NCI-H748 (cell line): ENCODE results near the gene GTF2I.
"Not testable (repeated sequence)": the region's sequence is repeated elsewhere in the genome, so short reads cannot be mapped to it uniquely, and the experiment has no call there.

Experiments used
- DNase-seq: peaks from one replicate; lab custom pipeline; 2025; ENCODE audit not compliant: unreplicated experiment; lab: John Stamatoyannopoulos, UW

Gene GTF2I

DNA sequence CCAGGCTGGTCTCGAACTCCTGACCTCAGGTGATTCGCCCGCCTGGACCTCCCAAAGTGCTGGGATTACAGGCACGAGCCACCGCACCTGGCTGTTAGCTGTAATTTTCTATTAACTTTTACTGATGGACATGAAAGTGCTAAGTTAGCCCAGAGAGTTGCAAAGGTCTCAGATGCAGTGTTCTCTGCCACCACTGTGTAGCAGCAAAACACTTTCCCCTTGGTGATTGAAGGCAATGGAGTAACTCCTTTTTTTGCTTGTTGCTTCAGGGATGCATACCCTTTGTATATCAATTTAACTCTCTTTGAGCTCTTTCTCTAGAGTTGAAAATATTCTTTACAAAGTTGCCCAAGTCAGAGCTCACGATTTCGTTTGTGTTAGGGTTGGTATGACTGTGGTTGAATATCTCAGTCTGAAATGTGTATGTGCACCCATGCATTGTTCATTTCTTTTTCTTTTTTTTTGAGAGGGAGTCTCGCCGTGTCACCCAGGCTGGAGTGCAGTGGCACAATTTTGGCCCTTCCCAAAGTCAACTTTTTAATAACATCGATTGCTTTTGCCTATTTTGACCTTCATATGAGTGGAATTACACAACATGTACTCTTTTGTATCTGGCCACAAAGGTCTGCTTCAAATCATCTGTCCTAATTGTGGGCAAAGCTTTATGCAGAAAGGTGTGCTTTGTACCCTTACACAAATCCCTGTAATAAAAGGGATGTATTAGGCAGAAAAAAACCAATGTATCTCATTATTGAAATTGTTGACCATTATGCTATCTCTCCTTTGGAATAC lies 52.6 kb downstream of the GTF2I start:
- no peak for DNase-seq

DNA sequence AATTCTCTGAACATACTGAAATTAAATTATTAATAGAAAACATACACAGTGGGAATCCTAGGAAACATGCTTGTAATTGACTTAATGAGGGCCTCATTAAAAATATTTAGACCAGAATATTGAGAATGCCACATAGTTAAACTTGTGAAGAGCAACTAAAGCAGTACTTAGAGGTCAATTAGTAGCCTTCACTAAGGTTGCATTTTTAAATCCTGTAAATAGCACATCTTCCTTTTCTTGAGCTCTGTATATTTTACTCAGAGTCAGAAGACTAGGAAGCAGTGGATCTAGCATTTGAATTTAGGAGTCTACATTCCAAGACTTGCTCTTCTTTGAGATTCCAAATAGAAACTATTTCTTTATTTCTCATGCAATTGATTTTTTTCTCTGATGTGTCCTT lies 56.0 kb downstream of the GTF2I start:
- DNase-seq = no peak

DNA sequence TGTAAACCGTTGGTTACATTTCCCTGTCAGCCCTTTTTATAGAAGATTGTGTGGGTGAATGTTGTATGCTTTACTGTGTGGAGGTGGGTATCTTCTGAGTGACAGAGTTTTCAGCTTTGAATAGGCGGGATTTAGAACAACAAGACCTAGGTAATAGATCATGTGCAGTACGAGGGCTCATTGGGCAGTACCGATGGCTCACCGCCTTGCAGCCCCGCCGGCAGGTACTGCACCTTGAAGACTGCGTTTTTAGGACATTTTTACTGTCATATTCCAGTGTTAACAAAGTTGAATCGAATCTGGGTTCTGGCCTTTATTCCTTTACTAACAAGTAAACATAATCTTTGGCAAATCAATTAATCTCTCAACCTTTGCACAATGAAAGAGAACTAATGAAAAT lies 60.4 kb downstream of the GTF2I start:
- no peak for DNase-seq

DNA sequence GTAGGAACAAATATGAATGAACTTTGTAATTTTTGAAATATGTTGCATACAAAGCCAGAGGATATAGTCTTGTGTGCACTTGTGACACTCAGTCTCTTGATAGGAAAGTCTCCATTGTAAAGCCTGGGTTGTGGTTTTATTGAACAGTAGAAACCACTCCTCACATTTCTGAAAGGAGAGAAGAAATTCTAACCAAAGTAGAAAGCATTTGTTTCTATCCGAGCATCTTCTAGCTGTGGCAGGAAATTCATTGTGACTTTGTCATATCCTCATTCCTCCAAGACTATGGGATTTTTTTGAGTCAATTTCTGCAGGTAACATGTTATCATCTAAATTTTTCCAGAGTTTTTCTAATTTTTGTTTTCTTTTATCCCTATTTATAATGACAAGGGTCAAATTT lies 60.8 kb downstream of the GTF2I start:
- DNase-seq = no peak

DNA sequence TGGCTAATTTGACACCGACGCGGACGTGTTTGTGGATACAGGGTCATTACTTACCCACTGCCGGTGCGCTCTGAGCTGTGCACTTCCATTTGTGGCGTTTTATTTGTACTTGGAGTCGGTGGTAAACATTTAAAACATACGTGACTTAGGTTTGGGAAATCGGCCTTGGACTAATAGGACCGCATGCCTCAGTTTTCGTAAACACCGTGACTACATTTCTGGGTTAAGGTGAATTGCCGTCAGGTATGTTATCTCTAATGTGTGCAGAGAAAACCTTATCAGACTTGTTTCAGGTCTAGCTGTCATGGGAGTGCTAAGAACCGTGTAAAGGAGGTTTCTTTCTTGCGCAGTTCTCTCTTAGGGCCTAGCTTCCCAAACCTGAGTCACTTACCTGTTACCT lies 64.6 kb downstream of the GTF2I start:
- DNase-seq = no peak

DNA sequence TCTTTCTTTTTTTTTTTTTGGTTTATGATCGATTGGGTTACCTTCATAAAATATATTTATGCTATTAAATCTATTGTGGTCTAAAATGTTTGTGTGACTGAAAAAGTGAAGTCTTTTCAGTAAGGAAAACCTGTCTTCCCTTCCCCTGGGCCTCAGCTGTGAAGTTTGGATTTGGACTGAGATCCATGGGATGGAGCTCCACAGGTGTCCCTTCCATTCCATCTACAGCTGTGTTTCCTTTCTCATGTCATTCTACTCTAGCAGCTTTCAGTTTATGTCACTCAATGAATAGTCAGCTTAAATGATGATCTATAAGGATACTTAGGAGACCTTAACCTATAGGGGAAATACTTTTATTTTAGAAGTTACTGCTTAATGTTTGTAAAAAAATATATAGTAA lies 68.3 kb downstream of the GTF2I start:
- no peak for DNase-seq

DNA sequence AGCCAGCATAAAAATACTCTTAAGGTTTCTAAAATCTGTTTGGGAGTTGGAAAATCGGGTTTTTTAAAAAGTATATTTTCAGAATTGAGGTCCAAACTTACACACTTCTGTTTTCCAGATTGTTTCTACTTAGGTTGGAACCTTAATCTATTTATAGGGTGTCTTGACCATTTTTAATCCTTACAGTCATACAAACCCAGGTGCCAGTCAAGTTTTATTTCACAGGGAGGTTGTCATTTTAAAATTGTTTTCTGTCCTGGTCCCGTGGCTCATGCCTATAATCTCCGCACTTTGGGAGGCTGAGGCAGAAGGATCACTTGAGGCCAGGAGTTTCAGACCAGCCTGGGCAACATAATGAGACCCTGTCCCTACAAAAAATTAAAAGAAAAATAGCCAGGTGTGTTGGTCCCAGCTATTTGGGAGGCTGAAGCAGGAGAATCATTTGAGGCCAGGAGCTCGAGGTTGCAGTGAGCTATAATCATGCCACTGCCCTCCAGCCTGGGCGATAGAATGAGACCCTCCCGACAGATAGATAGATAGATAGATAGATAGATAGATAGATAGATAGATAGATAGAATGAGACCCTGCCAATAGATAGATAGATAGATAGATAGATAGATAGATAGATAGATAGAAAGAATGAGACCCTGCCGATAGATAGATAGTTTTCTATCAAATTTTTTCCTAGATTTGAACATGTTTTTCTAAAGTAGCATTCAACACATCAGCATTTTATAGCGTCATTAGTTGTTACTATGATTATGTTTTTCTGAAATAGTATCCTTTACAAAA lies 69.0 kb downstream of the GTF2I start:
- DNase-seq = no peak

DNA sequence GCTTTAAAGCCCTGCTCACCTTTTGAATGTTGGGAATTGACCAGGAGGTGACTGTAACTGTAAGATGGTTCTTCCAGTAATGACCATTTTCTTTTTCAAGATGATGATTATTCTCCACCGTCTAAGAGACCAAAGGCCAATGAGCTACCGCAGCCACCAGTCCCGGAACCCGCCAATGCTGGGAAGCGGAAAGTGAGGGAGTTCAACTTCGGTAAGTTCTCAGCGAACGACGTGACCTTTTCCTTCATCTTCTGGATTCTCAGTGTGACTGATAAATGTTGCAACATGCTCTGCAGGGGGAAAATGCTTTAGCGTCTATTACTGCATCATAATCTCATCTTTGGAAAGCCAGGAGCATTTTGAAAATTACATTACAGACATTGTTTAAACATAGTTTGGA lies 71.2 kb downstream of the GTF2I start:
- DNase-seq = not testable (repeated sequence)

DNA sequence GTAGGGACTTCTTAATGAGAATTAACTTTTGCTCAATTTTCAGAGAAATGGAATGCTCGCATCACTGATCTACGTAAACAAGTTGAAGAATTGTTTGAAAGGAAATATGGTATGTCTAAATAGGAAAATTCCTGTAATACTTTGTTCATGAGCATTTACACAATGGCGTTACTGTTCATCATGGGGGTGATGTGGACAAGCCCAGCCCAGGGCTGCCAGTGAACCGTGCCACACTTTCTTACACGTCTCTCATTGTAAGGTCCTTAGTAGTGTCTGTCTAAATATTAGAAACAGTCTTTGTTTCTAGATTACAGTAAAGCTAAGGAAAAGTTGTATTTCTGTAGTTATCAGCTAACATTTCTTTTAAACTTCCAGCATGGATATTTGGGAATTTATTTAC lies 72.7 kb downstream of the GTF2I start:
- DNase-seq = not testable (repeated sequence)

DNA sequence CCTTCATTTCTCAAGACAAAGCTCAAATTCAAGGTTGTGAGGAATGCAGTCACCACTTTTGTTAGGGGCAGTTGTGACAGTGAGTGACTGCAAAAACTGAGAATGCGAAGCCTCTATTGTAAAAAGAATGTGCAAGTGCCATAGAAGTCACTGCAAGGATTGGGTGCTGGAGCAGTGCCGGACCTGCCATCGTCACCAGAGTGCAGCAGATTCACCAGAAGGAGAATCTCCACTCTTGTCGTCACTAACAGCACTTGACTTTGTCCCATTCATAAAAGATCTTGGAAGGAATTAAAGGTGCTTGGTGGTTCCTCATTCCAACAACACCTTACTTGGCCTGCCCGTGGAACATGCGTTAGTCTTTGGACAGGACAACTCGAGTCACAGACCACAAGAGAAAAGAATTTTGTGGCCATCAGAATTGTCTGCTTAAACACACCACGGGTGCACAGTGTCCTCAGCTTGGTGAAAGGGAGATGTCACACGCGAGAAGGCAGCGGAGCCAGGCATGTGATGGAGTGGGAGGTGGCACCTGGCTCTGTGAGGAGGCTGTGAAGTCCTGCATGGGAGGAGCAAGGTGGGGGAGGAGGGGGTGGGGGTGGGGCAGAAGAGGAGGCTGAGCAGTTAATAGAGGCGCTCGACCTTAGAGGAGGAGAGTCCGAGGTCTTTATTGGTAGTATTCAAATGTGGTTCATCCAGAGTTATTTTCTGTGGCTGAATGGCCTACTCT lies 82.6 kb downstream of the GTF2I start:
- not testable (repeated sequence) for DNase-seq

DNA sequence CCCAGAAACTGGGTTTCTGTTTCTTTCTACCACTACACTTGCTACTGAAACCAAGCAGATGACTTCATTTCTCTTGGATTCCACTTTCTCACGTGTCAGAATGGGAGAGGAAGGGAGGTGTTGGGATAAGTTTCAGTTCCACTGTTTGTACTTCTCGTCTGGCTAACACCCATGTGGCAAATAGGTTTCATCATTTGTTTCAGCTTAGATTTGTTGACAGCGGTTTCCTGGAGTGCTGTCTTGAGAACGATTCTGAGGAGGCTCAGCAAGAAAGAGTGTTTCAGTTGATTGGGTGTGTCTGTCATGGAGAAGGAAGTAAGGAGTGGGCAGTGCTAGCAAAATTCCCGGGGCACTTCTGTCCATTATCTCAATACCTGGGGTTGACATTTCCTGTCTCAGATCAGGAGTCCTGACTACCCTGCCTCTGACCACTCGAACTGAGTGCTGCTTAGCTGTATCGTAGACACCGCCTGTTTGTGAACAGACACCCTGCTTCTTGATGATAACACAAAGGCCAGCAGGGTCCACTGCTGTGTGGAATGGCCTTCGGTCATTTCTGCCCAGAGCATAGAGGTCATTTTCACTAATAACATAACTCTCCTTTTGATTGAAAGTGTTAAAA lies 86.5 kb downstream of the GTF2I start:
- not testable (repeated sequence) for DNase-seq

DNA sequence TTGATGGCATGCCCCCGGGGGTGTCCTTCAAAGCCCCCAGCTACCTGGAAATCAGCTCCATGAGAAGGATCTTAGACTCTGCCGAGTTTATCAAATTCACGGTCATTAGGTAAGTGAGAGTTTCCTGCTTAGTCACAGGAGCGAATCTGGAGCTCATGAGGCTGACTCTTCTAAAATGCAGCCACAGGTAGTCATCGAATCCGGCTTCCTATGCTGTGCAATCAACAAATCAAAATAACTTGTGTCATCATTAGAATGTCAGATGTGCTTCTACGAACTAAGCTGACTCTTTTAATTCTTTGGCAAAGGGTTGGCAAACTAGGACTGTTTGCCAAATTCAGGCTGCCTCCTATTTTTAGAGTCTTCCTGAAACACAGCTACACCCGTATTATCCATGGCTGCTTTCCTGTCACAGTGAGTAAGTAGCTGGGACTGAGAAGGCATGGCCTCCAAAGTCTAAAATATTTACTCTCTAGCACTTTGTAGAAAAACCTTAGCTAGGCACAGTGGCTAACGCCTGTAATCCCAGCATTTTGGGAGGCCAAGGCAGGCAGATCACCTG lies 96.5 kb downstream of the GTF2I start:
- DNase-seq = not testable (repeated sequence)

DNA sequence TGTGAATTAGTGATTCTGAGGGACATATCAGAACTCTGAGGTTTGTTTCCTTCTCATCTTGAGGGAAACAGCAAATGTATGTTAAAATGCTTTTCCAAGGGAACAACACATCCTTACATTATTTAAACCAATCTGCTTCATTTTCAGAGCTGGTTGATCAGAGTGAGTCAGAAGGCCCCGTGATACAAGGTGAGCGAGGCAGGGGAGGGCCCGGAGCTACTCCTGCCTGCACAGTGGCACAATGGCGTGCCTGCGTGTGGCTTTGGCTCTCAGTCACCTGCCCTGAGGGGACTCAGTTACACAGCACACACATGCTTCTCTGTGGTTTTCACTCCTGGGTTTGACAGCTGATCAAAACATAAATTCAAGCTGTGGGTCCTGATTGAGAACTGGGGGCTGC lies 99.2 kb downstream of the GTF2I start:
- not testable (repeated sequence) for DNase-seq

DNA sequence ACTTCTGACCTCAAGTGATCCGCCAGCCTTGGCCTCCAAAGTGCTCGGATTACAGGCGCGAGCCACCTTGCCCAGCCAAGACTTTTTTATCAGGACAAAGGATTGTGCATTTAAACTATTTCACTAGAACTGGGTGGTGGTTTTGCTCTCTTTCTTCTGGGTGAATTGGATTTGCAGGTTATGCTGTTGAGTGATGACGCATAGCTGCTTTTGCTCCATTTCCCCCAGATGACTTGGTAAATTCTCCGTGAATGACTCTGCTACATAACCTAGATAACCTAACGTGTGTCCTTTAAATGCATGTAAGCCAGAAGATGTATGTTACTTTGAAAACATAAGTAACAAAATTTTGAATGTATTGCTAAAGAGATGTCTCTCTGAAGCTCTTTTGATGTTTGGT lies 100.8 kb downstream of the GTF2I start:
- DNase-seq = not testable (repeated sequence)

DNA sequence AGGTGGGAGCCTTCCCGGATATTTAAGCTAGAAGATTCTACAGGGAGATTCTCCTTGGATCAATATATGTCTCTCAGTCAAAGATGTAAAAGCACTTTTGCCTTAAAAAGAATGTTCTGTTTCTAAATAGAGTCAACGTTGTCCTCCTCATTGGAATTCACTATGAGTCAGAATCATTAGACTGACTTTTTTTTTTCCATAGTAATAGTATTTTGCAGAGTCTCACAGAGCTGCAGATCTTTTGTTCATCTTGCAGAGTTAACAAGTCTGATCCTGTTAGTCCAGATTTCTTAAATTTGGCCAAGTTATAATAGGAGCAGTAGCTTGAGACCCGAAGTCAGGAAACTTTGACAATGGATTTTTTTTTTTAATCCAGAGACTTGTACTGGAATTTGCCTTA lies 101.5 kb downstream of the GTF2I start:
- not testable (repeated sequence) for DNase-seq

DNA sequence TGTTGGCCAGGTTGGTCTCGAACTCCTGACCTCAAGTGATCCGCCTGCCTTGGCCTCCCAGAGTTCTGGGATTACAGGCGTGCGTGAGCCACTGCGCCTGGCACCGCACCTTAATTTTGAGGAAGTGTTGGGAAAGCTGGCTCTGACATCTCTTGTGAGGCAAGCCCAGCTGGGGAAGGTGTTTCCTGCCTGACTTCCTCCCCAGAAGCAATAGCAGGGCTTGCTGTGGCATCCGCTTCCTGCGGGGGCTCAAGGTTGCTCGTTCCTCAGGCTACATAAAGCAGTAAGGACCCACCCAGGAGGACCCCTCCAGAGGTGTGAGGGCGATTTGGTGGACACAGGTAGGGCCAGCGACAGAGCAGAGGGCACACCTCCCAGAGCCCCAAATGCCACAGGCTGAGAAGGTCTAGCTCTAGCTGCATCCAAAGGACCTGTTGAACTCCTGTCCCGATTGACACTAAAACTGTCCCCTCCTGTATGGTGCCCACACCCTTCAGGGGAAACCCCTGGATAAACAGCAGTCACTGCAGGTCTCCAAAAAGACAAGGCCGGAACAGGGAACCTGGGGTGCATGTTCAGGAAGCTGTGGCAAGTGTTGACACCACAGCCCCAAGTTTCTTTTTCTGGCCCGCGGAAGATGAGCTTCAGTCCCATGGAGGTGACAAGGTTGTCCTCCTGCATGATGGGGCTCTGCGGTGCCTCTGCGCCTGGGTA lies 107.8 kb downstream of the GTF2I start:
- not testable (repeated sequence) for DNase-seq

DNA sequence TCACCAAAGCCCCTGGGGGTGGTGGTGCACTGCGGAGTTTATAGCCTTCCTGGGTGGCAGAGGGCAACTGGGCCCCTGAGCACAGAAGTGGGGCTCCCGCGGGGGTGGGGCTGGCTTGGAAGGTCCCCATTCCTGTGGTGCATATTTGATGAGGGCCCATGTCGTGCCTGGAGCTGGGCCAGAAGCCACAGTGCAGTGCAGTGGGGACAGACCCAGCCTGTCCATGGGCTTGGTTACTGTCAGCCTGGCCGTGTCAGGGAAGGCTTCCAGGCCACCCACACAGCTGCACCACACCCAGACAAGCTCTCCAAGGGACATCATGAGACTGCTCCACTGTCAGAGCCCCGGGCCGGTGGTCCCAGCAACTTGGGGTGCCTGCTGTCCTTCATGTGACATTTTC lies 109.0 kb downstream of the GTF2I start:
- not testable (repeated sequence) for DNase-seq

DNA sequence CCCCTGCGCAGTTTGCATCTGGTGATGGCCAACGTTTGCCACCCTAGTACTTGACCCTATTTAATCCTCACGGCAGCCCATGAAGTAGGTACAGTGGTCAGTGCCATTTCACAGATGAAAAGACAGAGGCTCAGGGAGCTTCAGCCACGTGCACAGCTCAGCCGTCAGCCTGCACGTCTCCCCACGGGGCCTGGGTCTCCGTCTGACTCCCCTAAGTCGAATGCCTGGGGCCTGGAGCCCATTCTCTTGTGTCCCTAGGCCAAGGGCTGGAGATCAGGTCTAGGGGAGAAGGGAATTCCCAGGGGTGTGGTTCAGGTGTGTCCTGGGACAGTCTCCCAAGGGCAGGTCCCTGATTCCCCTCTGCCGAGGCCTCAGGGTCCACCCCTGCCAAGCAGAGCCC lies 109.5 kb downstream of the GTF2I start:
- DNase-seq = not testable (repeated sequence)

DNA sequence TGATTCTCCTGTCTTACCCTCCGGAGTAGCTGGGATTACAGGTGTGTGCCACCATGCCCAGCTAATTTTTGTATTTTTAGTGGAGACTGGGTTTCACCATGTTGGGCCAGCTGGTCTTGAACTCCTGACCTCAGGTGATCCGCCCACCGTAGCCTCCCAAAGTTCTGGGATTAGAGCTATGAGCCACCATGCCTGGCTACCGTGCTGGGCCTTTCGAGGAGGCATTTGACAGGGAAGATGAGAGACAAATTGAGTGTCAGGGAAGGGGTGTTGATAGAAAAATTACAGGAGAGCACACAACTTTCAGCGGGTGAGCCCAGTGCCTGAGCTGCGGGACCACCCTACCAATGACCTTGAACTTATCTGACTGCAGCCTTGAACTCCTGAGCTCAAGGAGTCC lies 112.5 kb downstream of the GTF2I start:
- not testable (repeated sequence) for DNase-seq

DNA sequence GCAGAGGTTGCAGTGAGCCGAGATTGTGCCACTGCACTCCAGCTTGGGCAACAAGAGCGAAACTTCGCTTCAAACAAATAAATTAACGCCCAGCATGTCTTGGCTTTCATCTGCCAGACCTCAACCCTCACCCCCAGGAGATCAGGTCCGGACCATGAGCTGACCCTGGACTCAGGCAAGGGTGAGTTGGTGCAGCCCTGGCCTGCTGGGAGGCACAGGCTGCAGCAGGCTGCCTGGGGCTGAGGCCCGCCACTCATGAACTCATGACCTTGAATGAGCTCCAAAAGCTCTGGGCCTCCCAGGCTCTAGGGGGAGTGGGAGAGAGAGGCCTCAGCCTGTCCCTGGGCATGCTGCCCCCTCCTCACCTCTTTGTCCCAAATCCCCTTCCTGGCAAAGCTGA lies 114.6 kb downstream of the GTF2I start:
- DNase-seq = not testable (repeated sequence)
